ENCODE results near the gene PPP1R1B. TPM values are rescaled to one million over a fixed set of nuclear protein-coding genes. Genes with fewer than 3 reads are reported as not detected.

The PPP1R1B gene
- total and polyA plus RNA-seq, 9 of the 15 experiments (the other 6 are each of a cell fraction or from before 2014, with no cell fraction given) = 0.07 to 0.18 (median 0.10) TPM; not detected in 4

GRCh38 chr17:39667945-39668924 is 41.5 kb downstream of the PPP1R1B start, which contains the start of gene PNMT (continued):
- no peak for TF ChIP-seq E2F4 (CRISPR knock-in tag; IDR thresholded peaks at IDR 0.05; ENCODE audit: low read depth)
- TF ChIP-seq ZFP36 (IDR thresholded peaks at IDR 0.05; ENCODE audit: low read depth, low read length, partially characterized antibody) = no peak
- no peak for TF ChIP-seq SMAD2 (IDR thresholded peaks at IDR 0.05; ENCODE audit: low read depth, low read length)
- no peak for TF ChIP-seq RUNX1 (IDR thresholded peaks at IDR 0.05; ENCODE audit: low read depth)
- peak; percentile 88 for TF ChIP-seq OTX1 (CRISPR knock-in tag; IDR thresholded peaks at IDR 0.05)
- TF ChIP-seq ZBTB11 (CRISPR knock-in tag; IDR thresholded peaks at IDR 0.05) = peak in 2 of 3 experiments; percentile 18 to 43; a peak in 1 of 6 replicates
- TF ChIP-seq ZNF77 (CRISPR knock-in tag; IDR thresholded peaks at IDR 0.05) = no peak
- TF ChIP-seq MYC (IDR thresholded peaks at IDR 0.05; ENCODE audit: low read depth, low read length) = peak; percentile 92
- no peak for TF ChIP-seq MYC (CRISPR knock-in tag; IDR thresholded peaks at IDR 0.05; ENCODE audit: borderline replicate concordance, low read depth)
- no peak for TF ChIP-seq TFE3 (CRISPR knock-in tag; IDR thresholded peaks at IDR 0.05)
- no peak; the same call in 1 of the 2 replicates for TF ChIP-seq ILF3 (IDR thresholded peaks at IDR 0.05; ENCODE audit: borderline replicate concordance)
- no peak for TF ChIP-seq SRF (CRISPR knock-in tag; IDR thresholded peaks at IDR 0.05)
- TF ChIP-seq ZNF174 (CRISPR knock-in tag; IDR thresholded peaks at IDR 0.05) = no peak
- peak; percentile 34; the same call in 1 of the 2 replicates for TF ChIP-seq ZNF766 (CRISPR knock-in tag; conservative IDR thresholded peaks at IDR 0.05)
- no peak for TF ChIP-seq RCOR1 (IDR thresholded peaks at IDR 0.05; ENCODE audit: borderline replicate concordance in 1 of 2, low read depth in 2 of 2, low read length in 2 of 2)
